GM12872 (cell line): ENCODE results near the gene TTC7B.

Experiments
- TF ChIP-seq, protein P1 (sequence below): IDR thresholded peaks from 3 replicates; pipeline ENCODE4 v1.5.1; 2011; ENCODE audit warnings: low read depth, mild to moderate bottlenecking, low read length, moderate library complexity; ENCODE audit not compliant: insufficient read depth

TTC7B gene

DNA sequence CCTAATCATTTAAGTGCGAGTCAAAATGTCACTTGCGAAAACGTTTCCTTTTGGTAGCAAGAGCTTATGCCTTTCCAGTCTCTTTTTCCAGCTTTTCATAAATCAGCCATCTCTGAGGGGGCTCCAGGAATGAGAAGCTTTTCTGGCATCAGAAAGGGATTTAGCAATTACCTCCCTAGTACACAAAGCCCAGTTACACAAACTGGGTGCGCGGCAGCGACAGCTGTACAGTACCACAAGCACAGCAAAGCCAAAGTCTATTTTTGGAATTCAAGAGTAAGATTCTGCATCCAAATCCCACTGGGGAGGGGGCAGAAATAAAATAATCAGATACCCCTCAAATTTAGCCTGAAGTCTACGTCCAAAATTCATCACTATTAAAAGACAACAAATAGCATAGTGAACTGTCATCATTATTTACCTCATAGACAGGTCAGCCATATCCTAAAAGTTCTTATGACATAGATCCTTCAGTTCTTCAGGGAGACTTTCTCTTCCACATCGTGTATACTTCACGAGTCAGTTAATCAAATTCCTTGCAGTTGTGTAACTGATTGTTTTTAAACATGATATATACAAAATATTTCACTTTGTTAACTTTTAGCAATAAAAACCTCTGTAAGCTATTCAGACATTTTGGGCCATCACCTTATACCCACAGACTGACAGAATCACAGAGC lies 150.8 kb downstream of the TTC7B start:
- TF ChIP-seq, protein P1, sequence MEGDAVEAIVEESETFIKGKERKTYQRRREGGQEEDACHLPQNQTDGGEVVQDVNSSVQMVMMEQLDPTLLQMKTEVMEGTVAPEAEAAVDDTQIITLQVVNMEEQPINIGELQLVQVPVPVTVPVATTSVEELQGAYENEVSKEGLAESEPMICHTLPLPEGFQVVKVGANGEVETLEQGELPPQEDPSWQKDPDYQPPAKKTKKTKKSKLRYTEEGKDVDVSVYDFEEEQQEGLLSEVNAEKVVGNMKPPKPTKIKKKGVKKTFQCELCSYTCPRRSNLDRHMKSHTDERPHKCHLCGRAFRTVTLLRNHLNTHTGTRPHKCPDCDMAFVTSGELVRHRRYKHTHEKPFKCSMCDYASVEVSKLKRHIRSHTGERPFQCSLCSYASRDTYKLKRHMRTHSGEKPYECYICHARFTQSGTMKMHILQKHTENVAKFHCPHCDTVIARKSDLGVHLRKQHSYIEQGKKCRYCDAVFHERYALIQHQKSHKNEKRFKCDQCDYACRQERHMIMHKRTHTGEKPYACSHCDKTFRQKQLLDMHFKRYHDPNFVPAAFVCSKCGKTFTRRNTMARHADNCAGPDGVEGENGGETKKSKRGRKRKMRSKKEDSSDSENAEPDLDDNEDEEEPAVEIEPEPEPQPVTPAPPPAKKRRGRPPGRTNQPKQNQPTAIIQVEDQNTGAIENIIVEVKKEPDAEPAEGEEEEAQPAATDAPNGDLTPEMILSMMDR, result no peak

DNA sequence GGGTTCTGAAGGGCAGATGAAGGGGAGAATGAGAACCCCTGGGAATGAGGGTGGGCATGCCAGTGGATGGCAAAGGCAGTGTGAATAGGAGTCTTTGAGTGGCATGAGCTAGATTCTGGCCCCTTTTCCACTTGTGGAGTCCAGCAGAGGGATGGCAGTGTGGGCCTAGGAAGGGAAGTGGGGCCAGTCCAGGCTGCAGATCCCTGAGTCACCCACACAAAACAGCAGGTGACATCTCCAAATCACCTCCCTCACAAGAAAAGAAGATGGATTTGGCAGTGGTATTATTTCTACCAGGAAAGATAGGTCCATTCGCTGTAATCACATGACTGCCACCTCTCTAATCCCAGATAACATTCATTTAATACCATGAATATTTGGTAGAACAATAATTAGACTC lies 151.3 kb downstream of the TTC7B start:
- TF ChIP-seq, protein P1, result no peak

DNA sequence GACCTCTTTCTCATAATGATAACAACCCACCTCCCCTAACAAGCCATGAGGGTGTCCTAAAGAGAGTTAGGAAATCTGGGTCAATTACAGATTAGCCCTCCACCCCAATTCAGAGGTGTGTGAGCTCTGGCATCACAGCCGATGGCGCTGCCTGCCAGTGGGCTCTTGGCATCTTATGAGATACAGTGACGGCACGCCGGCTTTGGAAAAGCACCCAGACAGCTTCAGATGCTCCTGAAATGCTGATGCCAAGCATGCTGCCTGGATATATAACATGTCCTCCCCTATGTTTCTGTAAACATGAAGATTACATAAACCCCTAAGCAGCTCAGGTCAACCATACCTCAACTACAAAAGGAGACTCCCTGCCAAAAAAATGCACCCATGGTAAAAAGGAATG lies 152.6 kb downstream of the TTC7B start:
- TF ChIP-seq, protein P1, result no peak

DNA sequence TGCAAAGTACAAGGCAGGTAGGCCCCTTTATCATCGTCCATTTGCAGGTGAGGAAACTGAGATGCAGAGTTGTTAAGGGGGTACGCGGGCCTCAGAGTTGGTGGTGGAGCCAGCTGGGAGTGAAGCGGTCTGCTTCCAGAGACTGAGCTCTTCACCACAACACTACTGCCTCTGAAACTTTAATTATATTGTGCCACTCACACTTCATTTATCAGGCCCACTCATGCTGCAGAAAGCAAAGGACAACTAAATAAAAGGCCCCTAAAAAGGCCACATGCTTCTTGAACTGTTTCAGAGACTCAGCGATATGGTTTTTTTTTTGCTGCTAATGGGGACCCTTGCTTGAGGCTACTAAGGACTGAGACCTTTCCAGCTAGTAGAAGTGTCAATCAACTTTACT lies 153.1 kb downstream of the TTC7B start:
- TF ChIP-seq, protein P1, result no peak

DNA sequence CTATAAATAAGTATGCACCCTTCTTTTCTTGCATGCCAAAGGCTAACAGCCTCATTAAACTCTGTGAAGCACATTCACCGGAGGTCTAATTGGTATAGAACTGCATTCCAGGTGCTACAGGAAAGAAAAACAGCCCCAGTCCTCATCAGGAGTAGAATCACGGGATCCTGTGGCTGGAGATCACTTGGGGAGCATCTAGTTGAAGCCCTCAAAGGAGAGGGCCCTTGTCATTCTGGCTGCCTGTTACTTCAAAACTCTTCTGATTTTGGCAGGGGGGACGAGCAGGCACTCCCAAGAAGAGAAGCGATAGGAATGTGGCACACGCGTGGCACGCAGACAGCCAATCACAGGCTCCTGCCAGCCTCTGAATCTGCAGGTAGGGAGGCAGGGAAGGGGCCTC lies 154.4 kb downstream of the TTC7B start:
- TF ChIP-seq, protein P1, result no peak

DNA sequence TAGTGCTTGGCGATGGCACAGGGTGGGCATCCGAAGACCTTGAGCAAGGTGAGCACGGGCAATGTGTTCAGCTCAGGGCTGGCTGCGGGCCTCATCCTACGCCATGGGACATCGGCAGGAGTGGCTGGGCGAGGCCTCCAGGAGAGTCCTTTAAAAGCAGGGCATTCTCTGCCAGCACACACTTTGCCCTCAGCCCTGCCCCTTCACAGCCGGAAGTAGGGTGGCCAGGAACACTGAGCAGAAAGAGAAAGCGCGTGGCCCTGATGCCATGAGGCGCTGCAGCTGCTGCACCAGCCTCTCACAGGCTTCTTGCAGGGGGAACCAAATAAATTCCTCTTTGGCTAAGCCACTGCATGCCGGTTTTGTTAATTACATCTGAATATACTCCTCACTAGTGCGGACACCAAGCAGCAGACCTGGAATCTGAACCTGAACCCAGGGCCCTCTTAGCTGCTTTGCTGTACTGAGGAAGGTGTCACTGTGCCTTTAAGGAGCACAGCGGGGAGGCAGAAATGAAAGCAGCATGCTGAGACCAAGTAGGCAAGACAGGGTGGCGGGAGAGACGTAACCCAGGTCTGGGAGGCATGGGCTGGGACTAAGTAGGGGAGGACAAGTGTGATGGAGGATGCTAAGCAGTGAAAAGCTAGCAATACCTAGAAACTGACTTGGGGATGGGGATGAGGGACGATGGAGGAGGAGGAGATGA lies 155.2 kb downstream of the TTC7B start:
- TF ChIP-seq, protein P1, result no peak

DNA sequence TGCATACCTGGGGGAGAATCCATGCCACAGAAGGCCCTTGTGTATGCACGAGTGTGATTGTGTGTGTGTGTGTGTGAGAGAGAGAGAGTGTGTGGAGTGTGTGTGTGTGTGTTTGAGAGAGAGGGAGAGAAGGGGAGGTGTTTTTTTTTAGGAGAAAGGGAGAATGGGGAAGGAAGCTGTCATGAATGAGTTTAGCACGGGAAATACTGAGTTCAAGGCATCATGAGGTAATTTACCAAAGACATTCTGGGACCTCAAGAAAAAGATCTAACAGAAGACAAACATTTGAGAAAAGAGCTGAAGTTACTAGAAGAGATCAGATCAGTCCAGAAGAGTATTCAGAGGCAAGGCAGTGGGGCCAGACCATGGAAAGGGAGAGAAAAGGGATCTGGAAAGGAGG lies 157.1 kb downstream of the TTC7B start:
- TF ChIP-seq, protein P1, result no peak
